Neural progenitor cell (in vitro differentiated cells): ENCODE measurements around the gene CD180. TPM values are rescaled to one million over a fixed set of nuclear protein-coding genes. Genes with fewer than 3 reads are reported as not detected.

Source experiments
- DNase-seq: peaks from one replicate; pipeline ENCODE4 v3.0.0-alpha.2; 2016; ENCODE audit warnings: low spot score
- H2AFZ ChIP-seq: fragments of 200-600 bp; sonication (generic); replicated peaks from 2 replicates; pipeline ENCODE4 v1.6.1; 2016; ENCODE audit warnings: antibody characterized with exemption
- H3F3A ChIP-seq: fragments of 200-600 bp; sonication (generic); 2 replicates; pipeline ENCODE4 v1.6.1; 2016; ENCODE audit warnings: antibody characterized with exemption, low read depth
- H3K27ac ChIP-seq: fragments of 200-600 bp; sonication (generic); 2 replicates; pipeline ENCODE4 v1.5.1; 2016; ENCODE audit warnings: mild to moderate bottlenecking
- H3K27me3 ChIP-seq: fragments of 200-600 bp; sonication (generic); 2 replicates; pipeline ENCODE4 v1.6.1; 2016; ENCODE audit warnings: mild to moderate bottlenecking, moderate library complexity
- H3K36me3 ChIP-seq: fragments of 200-600 bp; sonication (generic); 2 replicates; pipeline ENCODE4 v1.5.1; 2016
- H3K4me1 ChIP-seq: fragments of 200-600 bp; sonication (generic); 2 replicates; pipeline ENCODE4 v1.6.1; 2016; ENCODE audit warnings: mixed run types
- H3K4me2 ChIP-seq: fragments of 200-600 bp; sonication (generic); 2 replicates; pipeline ENCODE4 v1.6.1; 2016
- H3K4me3 ChIP-seq: fragments of 200-600 bp; sonication (generic); 2 replicates; pipeline ENCODE4 v1.5.1; 2016
- H3K79me2 ChIP-seq: fragments of 200-600 bp; sonication (generic); 2 replicates; pipeline ENCODE4 v1.6.1; 2016; ENCODE audit warnings: low read depth
- H3K9ac ChIP-seq: fragments of 200-600 bp; sonication (generic); 2 replicates; pipeline ENCODE4 v1.6.1; 2016
- H3K9me3 ChIP-seq: fragments of 200-600 bp; sonication (generic); 2 replicates; pipeline ENCODE4 v1.5.1; 2016; ENCODE audit warnings: low read depth
- H4K20me1 ChIP-seq: fragments of 200-600 bp; sonication (generic); 2 replicates; pipeline ENCODE4 v1.6.1; 2016; ENCODE audit warnings: low read depth
- H3K27ac Mint-ChIP-seq: 3 replicates; pipeline ENCODE4 v1.8.0; 2021; ENCODE audit warnings: mixed read lengths
- H3K27me3 Mint-ChIP-seq: 2 replicates; pipeline ENCODE4 v1.8.0; 2022; ENCODE audit warnings: low read depth, mild to moderate bottlenecking, inconsistent platforms, moderate library complexity, mixed read lengths; ENCODE audit not compliant: insufficient read depth
- H3K36me3 Mint-ChIP-seq: 3 replicates; pipeline ENCODE4 v1.8.0; 2021; ENCODE audit warnings: mixed read lengths
- H3K4me1 Mint-ChIP-seq: 3 replicates; pipeline ENCODE4 v1.8.0; 2021; ENCODE audit warnings: mixed read lengths
- H3K4me3 Mint-ChIP-seq: 3 replicates; pipeline ENCODE4 v1.8.0; 2021; ENCODE audit warnings: mild to moderate bottlenecking, moderate library complexity, mixed read lengths
- H3K9me3 Mint-ChIP-seq: 3 replicates; pipeline ENCODE4 v1.8.0; 2020; ENCODE audit warnings: mixed read lengths
- CTCF ChIP-seq: fragments of 200-600 bp; sonication (generic); IDR thresholded peaks from 2 replicates; pipeline ENCODE4 v1.5.1; 2017; ENCODE audit warnings: antibody characterized with exemption, mild to moderate bottlenecking
- EZH2 ChIP-seq: fragments of 200-600 bp; sonication (generic); IDR thresholded peaks from 2 replicates; pipeline ENCODE4 v1.6.1; 2017; ENCODE audit warnings: antibody characterized with exemption, mild to moderate bottlenecking, moderate library complexity
- EZH2phosphoT487 ChIP-seq: fragments of 200-600 bp; sonication (generic); IDR thresholded peaks from 2 replicates; pipeline ENCODE4 v1.6.1; 2017; ENCODE audit warnings: antibody characterized with exemption
- total RNA-seq: library from RNA; depleted of rRNA; stranded (reverse); fragments of >200 nt; gene quantifications from 2 replicates; pipeline ENCODE4 v1.2.3, GENCODE V29; 2015; ENCODE audit warnings: low replicate concordance

The CD180 gene
- total RNA-seq, 1 donor from 2014 or later: not detected

GRCh38 chr5:67163231-67163756, 33.3 kb downstream of the CD180 start:
- no peaks in the 10 kb centered on the region for H3K27me3 ChIP-seq
- no peak overlapping the region for H3K9ac ChIP-seq
- H3K27ac ChIP-seq: no peak overlapping the region
- peaks cover 3% of the 10 kb centered on the region for H3K4me1 Mint-ChIP-seq
- TF ChIP-seq EZH2phosphoT487 (no peak), CTCF (no peak), EZH2 (no peak)
- no peak overlapping the region for H3K4me3 ChIP-seq
- H3K36me3 ChIP-seq: no peaks in the 10 kb centered on the region
- DNase-seq: no peak
- no peaks in the 10 kb centered on the region for H3K4me1 ChIP-seq
- H3K9me3 ChIP-seq: no peaks in the 10 kb centered on the region
- no peaks in the 10 kb centered on the region for H3K27me3 Mint-ChIP-seq
- no peak overlapping the region for H3K27ac Mint-ChIP-seq
- H4K20me1 ChIP-seq: no peaks in the 10 kb centered on the region
- H3K9me3 Mint-ChIP-seq: peaks cover 2% of the 10 kb centered on the region
- H3K79me2 ChIP-seq: no peaks in the 10 kb centered on the region
- no peak overlapping the region for H2AFZ ChIP-seq
- H3K4me2 ChIP-seq: no peak overlapping the region
- no peaks in the 10 kb centered on the region for H3F3A ChIP-seq
- H3K4me3 Mint-ChIP-seq: no peak overlapping the region
- peaks cover 2% of the 10 kb centered on the region for H3K36me3 Mint-ChIP-seq

- no peaks in the 10 kb centered on the region for H3K79me2 ChIP-seq
- H3K27ac ChIP-seq: no peak overlapping the region
- no peaks in the 10 kb centered on the region for H3K9me3 ChIP-seq
- Mint-ChIP-seq H3K9me3 (peaks cover 2% of the 10 kb centered on the region), H3K27me3 (no peaks in the 10 kb centered on the region), H3K27ac (no peak overlapping the region), H3K4me3 (no peak overlapping the region), H3K4me1 (peaks cover 3% of the 10 kb centered on the region), H3K36me3 (peaks cover 2% of the 10 kb centered on the region)
- no peak overlapping the region for H3K4me2 ChIP-seq
- no peak for DNase-seq
- H2AFZ ChIP-seq: no peak overlapping the region
- H4K20me1 ChIP-seq: no peaks in the 10 kb centered on the region
- no peaks in the 10 kb centered on the region for H3K36me3 ChIP-seq
- H3F3A ChIP-seq: no peaks in the 10 kb centered on the region
- H3K4me1 ChIP-seq: no peaks in the 10 kb centered on the region
- TF ChIP-seq CTCF (no peak), EZH2phosphoT487 (no peak), EZH2 (no peak)
- no peak overlapping the region for H3K4me3 ChIP-seq
- H3K9ac ChIP-seq: no peak overlapping the region
- no peaks in the 10 kb centered on the region for H3K27me3 ChIP-seq
Observed at GRCh38 chr5:67161767-67162166, 34.8 kb downstream of the CD180 start.

GRCh38 chr5:67160985-67161384, 35.6 kb downstream of the CD180 start:
- Mint-ChIP-seq H3K36me3 (peaks cover 2% of the 10 kb centered on the region), H3K27ac (no peak overlapping the region), H3K27me3 (peaks cover 2% of the 10 kb centered on the region), H3K4me3 (no peak overlapping the region), H3K9me3 (peaks cover under 1% of the 10 kb centered on the region), H3K4me1 (peaks cover 1% of the 10 kb centered on the region)
- H3K27ac ChIP-seq: no peak overlapping the region
- H2AFZ ChIP-seq: no peak overlapping the region
- no peaks in the 10 kb centered on the region for H4K20me1 ChIP-seq
- no peaks in the 10 kb centered on the region for H3F3A ChIP-seq
- no peaks in the 10 kb centered on the region for H3K4me1 ChIP-seq
- H3K9me3 ChIP-seq: no peaks in the 10 kb centered on the region
- H3K27me3 ChIP-seq: no peaks in the 10 kb centered on the region
- no peak for TF ChIP-seq CTCF
- no peak for TF ChIP-seq EZH2
- no peaks in the 10 kb centered on the region for H3K36me3 ChIP-seq
- H3K79me2 ChIP-seq: no peaks in the 10 kb centered on the region
- no peak overlapping the region for H3K4me3 ChIP-seq
- no peak overlapping the region for H3K4me2 ChIP-seq
- no peak for DNase-seq
- H3K9ac ChIP-seq: no peak overlapping the region
